Stimulated activated CD4-positive, alpha-beta T cell treated with anti-CD3 and anti-CD28 coated beads, TNF-alpha, amount 100 ng/mL, for 48 hours (primary cell): ENCODE data around the gene CACUL1.
"Not testable (repeated sequence)": the region's sequence is repeated elsewhere in the genome, so short reads cannot be mapped to it uniquely, and the experiment has no call there.

Experiments used
- DNase-seq, 3 donors: peaks; one replicate each; pipeline ENCODE4 v3.0.0-alpha.2; 2020; ENCODE audit warnings: low read depth in 3 of 3

The CACUL1 gene

GRCh38 chr10:118687472-118687871 is 67.3 kb downstream of the CACUL1 start:
- no peak for DNase-seq

- DNase-seq, result no peak
Observed at GRCh38 chr10:118682533-118682932, 72.2 kb downstream of the CACUL1 start.

- DNase-seq, result no peak
Observed at GRCh38 chr10:118680197-118680596, 74.6 kb downstream of the CACUL1 start.

DNA sequence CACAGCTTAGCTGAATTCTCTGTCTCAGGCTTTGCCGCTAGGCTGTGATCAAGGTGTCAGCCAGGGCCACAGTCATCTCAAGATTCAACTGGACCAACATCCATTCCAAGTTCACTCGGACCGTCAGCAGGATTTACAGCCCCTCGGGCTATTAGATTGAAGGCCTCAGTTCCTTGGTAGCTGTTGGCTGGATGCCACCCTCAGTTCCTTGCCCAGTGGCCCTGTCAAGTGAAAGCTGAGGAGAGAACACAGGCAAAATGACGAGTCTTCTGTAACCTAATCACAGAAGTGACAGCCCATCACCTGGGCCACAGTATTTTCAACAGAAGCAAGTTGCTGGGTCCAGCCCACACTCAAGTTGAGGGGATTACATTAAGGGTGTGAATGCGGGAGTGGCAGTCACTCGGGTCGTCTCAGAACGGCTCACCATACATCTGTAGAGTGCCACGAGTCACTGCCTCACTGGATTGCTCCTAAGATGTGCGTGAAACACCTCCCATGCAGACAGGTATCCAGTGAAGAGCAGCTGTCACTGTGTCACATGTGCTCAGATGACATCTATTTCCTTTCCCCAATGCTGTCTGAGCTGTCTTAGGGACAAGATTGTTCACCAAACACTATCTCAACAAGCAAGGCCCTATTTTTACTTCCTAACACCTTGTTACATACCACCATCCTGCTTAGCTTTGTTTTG is 80.4 kb downstream of the CACUL1 start:
- DNase-seq, result no peak

- no peak for DNase-seq
Observed at GRCh38 chr10:118672766-118673715, 81.7 kb downstream of the CACUL1 start.

- no peak for DNase-seq
Observed at GRCh38 chr10:118672153-118672552, 82.6 kb downstream of the CACUL1 start.

- not testable (repeated sequence) for DNase-seq
Observed at GRCh38 chr10:118671221-118671620, 83.5 kb downstream of the CACUL1 start.

GRCh38 chr10:118670472-118671124 is 84.2 kb downstream of the CACUL1 start:
- DNase-seq, result no peak

- DNase-seq, result no peak
Observed at GRCh38 chr10:118669835-118670234, 84.9 kb downstream of the CACUL1 start.

DNA sequence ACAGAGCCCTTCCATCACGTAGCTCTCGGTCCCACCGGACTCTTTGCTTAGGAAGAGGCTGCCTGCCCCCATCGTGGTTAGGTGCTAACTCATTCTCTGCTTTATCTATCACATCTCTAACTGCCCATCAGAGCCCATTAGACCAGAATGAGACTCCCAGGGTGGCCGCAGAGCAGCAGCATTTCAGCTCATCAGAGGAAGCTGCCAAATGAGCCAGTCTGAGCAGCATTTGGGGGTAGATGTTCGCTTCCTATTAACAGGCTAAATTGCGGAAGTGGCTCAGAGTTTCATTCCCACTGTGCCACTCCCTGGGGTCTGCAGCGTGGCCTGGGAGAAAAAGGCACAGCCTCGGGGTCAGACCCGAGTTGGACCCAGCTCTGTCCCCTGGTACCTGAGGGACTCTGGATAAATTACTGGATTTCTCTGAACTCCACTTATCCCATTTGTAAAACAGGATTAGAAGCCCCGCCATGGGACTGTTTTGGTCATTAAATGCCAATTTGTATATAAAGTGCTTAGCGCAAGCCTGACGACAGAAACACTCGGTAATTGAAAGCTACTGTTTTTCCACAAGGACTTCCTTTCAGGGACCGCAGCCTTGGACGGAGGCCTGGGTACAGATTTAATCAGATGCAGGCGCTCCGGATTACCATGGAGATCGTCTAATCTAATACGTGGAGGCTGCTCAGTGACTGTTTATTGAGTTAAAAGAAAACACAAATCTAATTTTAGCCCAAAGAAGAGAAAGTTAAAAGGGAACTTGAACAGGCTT is 85.6 kb downstream of the CACUL1 start:
- DNase-seq, result no peak

- DNase-seq, result no peak
Observed at GRCh38 chr10:118668228-118668952, 86.4 kb downstream of the CACUL1 start.

GRCh38 chr10:118667732-118668131 is 87.0 kb downstream of the CACUL1 start:
- no peak for DNase-seq

DNA sequence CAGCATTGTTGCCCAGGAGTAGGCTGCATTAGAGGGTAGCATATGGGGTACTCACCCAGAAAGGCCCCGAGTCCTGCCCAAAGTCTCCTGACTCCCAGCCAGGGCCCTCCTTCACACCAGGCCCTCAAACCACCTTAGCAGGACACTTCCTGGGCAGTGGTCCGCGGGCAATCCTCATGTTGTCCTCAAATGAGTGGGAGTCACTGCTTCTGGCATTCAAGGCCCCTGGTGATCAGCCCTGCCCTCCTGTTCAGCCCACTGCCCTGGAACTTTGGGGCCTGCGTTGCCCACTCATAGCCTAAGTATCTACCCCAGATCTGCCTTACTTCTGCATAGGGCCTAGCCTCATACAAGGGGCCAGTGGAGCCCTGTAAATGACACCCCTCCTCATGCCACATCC is 88.4 kb downstream of the CACUL1 start:
- DNase-seq, result no peak

DNA sequence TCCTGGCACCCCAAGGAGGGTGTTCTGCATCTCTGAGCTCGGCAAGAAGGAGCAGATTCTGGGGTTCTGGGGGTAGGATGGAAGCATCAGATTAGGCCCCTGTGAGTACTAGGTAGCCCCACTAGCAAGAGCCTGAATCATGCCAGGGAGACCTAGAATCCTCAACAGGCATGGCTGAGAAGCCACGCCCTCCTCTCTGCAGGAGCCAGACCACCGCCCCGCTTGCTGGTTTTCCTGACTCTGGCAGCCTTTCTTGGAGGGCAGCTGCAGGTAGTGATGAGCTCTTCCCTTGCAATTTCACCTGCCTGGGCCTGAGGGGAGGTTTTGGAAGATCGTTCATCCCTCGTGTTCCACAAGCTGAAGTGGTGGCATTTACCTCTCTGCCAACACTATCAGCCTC is 90.4 kb downstream of the CACUL1 start:
- no peak for DNase-seq

DNA sequence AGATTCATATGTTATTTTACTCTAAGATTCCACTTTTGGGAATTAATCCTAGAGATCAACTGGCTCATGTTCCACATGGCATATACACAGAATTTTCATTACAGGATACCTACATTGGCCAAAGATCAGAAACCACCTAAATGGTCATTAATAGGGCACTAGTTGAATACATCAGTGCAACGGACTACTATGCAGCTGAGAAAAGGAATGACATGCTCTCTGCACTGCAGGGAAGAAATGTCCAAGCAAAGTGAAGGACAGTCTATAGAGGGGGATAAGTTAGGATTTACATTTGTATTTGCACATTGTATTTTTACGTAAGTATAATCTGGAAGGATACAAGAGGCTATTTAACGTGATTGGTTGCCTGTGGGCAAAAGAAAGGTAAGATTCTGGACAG is 91.6 kb downstream of the CACUL1 start:
- no peak for DNase-seq

GRCh38 chr10:118662228-118663035 is 92.3 kb downstream of the CACUL1 start:
- DNase-seq, result no peak

DNA sequence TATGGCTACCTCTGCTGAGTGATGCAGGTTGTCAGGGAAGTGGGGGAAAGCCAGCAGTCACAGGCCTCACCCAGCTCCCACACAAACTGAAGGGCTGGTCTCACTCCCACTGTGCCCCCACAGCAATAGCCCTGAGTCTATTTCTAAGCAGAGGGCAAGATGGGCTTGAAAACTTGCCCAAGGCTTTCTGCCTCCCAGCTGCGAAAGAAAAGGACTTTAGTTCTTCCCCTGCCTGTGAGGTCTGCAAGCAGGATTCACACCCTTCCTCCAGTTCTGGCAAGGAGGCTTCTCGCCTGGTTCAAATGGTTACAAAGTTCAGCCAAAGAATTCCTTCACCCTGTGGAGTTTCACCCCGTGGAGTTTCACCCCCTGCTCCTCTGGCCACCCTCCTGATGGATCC is 96.0 kb downstream of the CACUL1 start:
- no peak for DNase-seq

DNA sequence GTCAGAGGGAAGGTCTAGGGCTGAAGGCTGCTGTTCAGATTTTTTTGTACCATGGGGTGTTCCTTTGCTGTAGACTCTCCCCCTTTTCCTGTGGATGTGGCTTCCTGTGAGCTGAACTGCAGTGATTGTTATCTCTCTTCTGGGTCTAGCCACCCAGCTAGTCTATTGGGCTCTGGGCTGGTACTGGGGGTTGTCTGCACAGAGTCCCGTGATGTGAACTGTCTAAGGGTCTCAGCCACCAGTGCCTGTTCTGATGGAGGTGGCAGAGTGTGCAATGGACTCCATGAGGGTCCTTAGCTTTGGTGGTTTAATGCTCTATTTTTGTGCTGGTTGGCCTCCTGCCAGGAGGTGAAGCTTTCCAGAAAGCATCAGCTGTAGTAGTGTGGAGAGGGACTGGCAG is 96.6 kb downstream of the CACUL1 start:
- not testable (repeated sequence) for DNase-seq

- DNase-seq, result not testable (repeated sequence)
Observed at GRCh38 chr10:118645294-118645693, 109.5 kb downstream of the CACUL1 start.

GRCh38 chr10:118642228-118642627 is 112.5 kb downstream of the CACUL1 start:
- no peak for DNase-seq
